ENCODE results near the gene EPHA3.

DNA sequence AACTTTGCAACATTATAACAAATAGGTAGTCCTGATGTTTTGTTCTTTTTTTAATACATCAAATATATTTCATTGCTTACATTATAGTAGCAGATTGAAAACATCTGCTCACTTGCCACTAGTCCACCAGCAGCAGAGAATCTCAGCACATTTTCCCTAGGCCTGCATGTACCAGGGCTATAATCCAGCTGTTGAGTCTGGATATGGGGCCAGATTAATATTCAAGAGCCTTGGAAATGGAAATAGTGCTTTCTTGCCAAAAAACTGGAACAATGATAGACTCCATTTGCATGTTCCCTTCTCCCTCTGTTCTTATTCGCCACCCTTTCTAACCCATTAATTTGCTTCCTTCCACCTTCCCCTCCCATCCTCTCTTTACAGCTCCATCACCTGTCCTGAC, 288.0 kb downstream of the EPHA3 start:
- no peak for TF ChIP-seq ZNF133 (tag by site-specific recombination; IDR thresholded peaks at IDR 0.05)
- TF ChIP-seq, protein P1, sequence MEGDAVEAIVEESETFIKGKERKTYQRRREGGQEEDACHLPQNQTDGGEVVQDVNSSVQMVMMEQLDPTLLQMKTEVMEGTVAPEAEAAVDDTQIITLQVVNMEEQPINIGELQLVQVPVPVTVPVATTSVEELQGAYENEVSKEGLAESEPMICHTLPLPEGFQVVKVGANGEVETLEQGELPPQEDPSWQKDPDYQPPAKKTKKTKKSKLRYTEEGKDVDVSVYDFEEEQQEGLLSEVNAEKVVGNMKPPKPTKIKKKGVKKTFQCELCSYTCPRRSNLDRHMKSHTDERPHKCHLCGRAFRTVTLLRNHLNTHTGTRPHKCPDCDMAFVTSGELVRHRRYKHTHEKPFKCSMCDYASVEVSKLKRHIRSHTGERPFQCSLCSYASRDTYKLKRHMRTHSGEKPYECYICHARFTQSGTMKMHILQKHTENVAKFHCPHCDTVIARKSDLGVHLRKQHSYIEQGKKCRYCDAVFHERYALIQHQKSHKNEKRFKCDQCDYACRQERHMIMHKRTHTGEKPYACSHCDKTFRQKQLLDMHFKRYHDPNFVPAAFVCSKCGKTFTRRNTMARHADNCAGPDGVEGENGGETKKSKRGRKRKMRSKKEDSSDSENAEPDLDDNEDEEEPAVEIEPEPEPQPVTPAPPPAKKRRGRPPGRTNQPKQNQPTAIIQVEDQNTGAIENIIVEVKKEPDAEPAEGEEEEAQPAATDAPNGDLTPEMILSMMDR (tag by site-specific recombination; IDR thresholded peaks at IDR 0.05), result no peak
- TF ChIP-seq ZNF174 (tag by site-specific recombination; IDR thresholded peaks at IDR 0.05), result no peak
